Stimulated activated CD4-positive, alpha-beta T cell treated with anti-CD3 and anti-CD28 coated beads, TNF-alpha, amount 100 ng/mL, for 1 hour (primary cell): ENCODE results near the gene FLOT2.

Experiments used
- DNase-seq, 3 donors: peaks; one replicate each; pipeline ENCODE4 v3.0.0-alpha.2; 2020; ENCODE audit warnings: low read depth in 3 of 3, low spot score in 1 of 3

Gene FLOT2

GRCh38 chr17:28875848-28876550 is 21.5 kb downstream of the FLOT2 start:
- no peak for DNase-seq

- DNase-seq: no peak
Measured at GRCh38 chr17:28874750-28875149, 22.8 kb downstream of the FLOT2 start.

DNA sequence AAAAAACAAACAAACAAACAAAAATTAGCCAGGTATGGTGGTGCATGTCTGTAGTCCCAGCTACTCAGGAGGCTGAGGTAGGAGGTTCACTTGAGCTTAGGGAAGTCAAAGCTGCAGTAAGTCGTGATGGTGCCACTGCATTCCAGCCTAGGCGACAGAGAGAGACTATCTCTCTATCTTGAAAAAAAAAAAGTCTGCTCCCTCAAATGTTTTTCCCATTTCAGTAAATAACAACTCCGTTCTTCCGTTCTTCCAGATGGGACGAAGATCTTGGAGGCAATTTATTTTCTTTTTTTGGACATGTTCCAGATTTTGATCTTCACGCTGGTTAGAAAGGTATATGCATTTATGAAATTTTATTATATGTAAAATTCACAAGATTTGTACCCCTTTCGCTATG is 23.7 kb downstream of the FLOT2 start:
- no peak for DNase-seq

- DNase-seq: no peak
Measured at GRCh38 chr17:28871056-28871579, 26.4 kb downstream of the FLOT2 start.

- DNase-seq: no peak
Measured at GRCh38 chr17:28867276-28867675, 30.3 kb downstream of the FLOT2 start.

- DNase-seq: no peak
Measured at GRCh38 chr17:28865946-28866752, 31.4 kb downstream of the FLOT2 start.

- no peak for DNase-seq
Measured at GRCh38 chr17:28864991-28865849, 32.3 kb downstream of the FLOT2 start.

DNA sequence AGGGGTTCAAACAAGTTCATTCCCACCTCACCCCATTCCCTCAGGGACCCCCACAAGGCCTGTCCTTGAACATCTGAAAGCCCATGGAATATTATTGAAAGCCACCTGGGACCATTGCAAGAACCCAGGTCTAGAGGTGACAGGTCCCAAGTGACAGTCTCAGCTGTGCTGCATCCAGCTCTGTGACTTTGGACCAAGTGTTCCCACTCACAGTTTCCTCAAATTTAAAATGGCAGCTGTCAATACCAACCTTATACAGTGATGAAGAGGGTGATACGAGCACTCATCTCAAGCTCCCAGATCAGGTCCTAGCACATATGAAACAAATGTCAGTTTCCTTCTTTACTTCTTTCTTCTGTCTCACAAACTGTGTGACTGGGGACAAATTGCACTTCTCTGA is 33.6 kb downstream of the FLOT2 start:
- DNase-seq: no peak

- no peak for DNase-seq
Measured at GRCh38 chr17:28862561-28862960, 35.0 kb downstream of the FLOT2 start.

DNA sequence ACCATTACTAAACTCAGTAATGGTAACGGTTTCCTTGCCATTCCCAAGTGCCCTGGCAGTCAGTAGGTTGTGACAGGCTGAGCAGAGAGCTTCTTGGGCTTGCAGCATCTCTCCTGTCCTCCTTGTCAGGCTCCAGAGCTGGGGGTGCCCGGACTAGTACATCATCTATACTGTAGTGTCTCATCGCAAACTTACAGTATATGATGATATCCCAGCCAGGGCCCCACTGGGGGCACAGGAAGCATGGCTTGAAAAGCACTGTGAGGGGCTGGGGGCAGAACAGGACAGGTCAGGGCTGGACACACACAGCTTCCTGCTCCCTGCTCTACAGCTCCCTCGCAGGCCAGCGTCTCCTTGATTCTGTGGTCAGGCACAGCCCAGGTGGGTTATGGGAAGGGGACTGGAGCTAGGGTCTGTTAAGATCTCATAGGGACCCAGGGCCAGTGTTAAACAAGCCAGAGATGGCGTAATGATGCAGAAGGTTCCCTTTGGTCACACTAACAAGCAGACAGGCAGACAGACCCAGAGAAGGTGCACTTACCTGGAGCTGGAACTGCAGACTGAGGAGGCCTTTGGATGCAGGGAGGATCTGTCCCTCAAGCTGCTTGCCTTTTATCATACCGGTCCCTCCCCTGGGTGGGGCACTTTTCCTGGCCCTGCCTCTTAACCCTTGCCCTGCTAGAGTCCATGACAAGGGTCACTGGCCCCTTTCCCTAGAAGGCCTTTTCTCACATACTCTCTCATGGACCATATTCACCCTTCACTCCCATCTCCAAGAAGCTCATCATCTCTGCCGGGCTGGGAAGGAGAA is 35.9 kb downstream of the FLOT2 start:
- DNase-seq: no peak

GRCh38 chr17:28860363-28860808 is 37.1 kb downstream of the FLOT2 start:
- no peak for DNase-seq

DNA sequence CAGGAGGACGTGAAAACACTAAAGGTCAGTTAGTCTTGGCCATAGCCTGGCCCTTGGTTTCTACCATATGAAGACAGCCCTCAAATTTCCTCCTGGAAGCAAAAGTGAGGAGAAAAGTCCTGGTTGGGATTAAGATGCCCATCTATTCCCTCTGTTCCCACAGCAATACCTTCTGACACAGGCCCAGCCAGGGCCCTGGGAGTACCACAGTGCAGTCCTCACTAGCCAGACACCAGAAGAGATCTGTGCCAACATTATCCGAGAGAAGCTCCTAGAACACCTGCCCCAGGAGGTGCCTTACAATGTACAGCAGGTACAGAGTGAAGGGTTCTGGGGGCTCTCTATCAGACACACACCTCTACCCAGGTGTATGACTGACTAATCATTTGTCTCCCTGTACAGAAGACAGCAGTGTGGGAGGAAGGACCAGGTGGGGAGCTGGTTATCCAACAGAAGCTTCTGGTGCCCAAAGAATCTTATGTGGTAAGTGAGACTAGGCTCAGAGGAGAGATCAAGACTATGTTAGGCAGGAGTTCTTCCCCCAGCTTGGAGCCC is 38.7 kb downstream of the FLOT2 start:
- no peak for DNase-seq

DNA sequence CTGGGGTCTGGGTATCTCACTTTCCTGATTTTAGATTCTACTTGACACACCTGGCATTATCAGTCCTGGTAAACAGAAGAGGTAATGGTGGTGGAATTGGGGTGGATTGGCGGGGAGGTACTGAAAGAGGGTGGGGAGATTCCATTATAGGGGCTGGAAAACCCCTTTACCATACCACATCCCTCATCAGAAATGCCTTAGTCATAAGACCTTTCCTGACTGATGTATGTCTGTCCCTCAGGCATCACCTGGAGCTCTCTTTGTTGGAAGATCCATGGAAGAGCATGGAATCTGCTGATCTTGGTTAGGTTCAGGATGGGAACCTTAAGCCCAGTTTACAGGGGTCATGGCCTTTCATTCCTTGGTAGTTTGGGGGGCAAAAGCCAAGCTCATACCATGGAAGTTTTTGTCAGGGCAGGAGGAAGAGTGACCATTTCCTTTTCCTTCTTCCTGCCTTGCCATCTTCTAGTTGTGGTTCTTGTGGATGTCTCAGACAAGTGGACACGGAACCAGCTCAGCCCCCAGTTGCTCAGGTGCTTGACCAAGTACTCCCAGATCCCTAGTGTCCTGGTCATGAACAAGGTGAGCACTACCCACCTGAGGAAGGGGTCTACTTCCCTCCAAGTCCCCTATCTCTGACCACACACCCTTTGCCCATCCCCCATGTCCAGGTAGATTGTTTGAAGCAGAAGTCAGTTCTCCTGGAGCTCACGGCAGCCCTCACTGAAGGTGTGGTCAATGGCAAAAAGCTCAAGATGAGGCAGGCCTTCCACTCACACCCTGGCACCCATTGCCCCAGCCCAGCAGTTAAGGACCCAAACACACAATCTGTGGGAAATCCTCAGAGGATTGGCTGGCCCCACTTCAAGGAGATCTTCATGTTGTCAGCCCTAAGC is 39.4 kb downstream of the FLOT2 start:
- DNase-seq: no peak

- DNase-seq: no peak
Measured at GRCh38 chr17:28856028-28856574, 41.4 kb downstream of the FLOT2 start.

DNA sequence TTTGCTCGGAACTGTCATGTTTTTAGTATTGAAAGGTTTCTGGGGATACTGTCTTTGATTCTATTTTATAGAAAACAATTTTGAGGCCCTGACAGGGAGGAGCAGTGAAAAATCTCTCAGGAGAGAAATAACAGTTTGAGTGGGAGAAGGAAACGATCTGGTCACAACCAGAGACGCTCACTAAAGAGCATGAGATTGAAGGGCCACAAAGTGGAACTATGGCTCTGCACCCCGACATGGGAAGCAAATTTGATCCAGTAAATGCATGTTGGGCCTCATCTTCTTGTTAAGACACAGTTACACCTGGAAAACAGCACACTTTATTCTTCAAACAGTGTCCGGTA is 42.2 kb downstream of the FLOT2 start:
- DNase-seq: no peak

- DNase-seq: peak; percentile 56 to 69 (median 58)
Measured at GRCh38 chr17:28854457-28855335, 42.8 kb downstream of the FLOT2 start, which contains the start of gene ERAL1. ERAL1 (plus strand) TSS chr17:28855016; CDS start chr17:28855035, 19 bp downstream.

DNA sequence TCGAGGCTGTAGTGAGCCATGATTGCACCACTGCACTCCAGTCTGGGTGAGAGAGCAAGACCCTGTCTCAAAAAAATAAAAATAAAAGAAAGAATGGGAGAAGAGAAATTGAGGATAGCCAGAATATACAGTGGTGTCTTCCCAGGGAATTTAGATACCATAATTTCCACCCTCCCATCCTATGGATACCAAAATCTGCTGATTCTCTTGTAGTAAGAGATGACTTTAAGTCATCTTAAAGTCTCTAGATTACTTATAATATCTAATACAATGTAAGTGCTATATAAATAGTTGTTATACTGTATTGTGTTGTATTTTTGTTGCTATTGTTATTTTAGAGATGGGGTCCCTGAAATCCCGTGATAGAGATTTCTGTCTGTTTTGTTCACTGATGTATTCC is 44.2 kb downstream of the FLOT2 start:
- DNase-seq: no peak

- no peak for DNase-seq
Measured at GRCh38 chr17:28849281-28849680, 48.3 kb downstream of the FLOT2 start.
